Neural progenitor cell (in vitro differentiated cells): ENCODE results near the gene SH3D21.

Experiments
- EZH2 ChIP-seq: fragments of 200-600 bp; sonication (generic); IDR thresholded peaks from 2 replicates; pipeline ENCODE4 v1.6.1; 2017; ENCODE audit warnings: antibody characterized with exemption, mild to moderate bottlenecking, moderate library complexity
- EZH2phosphoT487 ChIP-seq: fragments of 200-600 bp; sonication (generic); IDR thresholded peaks from 2 replicates; pipeline ENCODE4 v1.6.1; 2017; ENCODE audit warnings: antibody characterized with exemption
- TF ChIP-seq, protein P1 (sequence below): fragments of 200-600 bp; sonication (generic); IDR thresholded peaks from 2 replicates; pipeline ENCODE4 v1.5.1; 2017; ENCODE audit warnings: antibody characterized with exemption, mild to moderate bottlenecking

- TF ChIP-seq, protein P1, sequence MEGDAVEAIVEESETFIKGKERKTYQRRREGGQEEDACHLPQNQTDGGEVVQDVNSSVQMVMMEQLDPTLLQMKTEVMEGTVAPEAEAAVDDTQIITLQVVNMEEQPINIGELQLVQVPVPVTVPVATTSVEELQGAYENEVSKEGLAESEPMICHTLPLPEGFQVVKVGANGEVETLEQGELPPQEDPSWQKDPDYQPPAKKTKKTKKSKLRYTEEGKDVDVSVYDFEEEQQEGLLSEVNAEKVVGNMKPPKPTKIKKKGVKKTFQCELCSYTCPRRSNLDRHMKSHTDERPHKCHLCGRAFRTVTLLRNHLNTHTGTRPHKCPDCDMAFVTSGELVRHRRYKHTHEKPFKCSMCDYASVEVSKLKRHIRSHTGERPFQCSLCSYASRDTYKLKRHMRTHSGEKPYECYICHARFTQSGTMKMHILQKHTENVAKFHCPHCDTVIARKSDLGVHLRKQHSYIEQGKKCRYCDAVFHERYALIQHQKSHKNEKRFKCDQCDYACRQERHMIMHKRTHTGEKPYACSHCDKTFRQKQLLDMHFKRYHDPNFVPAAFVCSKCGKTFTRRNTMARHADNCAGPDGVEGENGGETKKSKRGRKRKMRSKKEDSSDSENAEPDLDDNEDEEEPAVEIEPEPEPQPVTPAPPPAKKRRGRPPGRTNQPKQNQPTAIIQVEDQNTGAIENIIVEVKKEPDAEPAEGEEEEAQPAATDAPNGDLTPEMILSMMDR: peak; percentile 12
- TF ChIP-seq EZH2phosphoT487 (no peak), EZH2 (no peak)
Observed at GRCh38 chr1:36352125-36352909, 46.1 kb downstream of the SH3D21 start.
